ENCODE measurements around the gene KYNU. TPM values are rescaled to one million over a fixed set of nuclear protein-coding genes. Genes with fewer than 3 reads are reported as not detected.

KYNU gene
- total RNA-seq, 1 experiment from 2014 or later, result 0.37 TPM

- H3K4me2 ChIP-seq (ENCODE audit: insufficient read depth, insufficient read length, low read length), result no peak overlapping the region
- H3K27me3 ChIP-seq (ENCODE audit: insufficient read depth, low read length), result no peaks in the 10 kb centered on the region
- Mint-ChIP-seq H3K27me3 (ENCODE audit: low read depth) (no peaks in the 10 kb centered on the region), H3K4me3 (no peak overlapping the region), H3K9me3 (peaks cover 25 to 30% of the 10 kb centered on the region in 2 experiments), H3K4me1 (no peaks in the 10 kb centered on the region; a peak in 1 of 4 replicates), H3K36me3 (ENCODE audit: insufficient read depth in 1 of 3, low read depth in 3 of 3) (peaks cover 21 to 30% (median 26%) of the 10 kb centered on the region in 3 experiments), H3K27ac (no peak overlapping the region; a peak in 1 of 7 replicates)
- H2BK20ac ChIP-seq (ENCODE audit: low read depth, low read length, poor library complexity, severe bottlenecking), result no peak overlapping the region
- H2BK5ac ChIP-seq (ENCODE audit: insufficient read length, low read length), result no peak overlapping the region
- no peaks in the 10 kb centered on the region for H3K4me1 ChIP-seq (ENCODE audit: insufficient read depth, low read length)
- DNase-seq, result no peak
- no peak overlapping the region for H2BK12ac ChIP-seq (ENCODE audit: insufficient read length, low read depth, low read length)
- H3K23ac ChIP-seq (ENCODE audit: insufficient read length, low read depth, low read length), result no peak overlapping the region
- TF ChIP-seq CTCF (conservative IDR thresholded peaks at IDR 0.05), result no peak
- no peak overlapping the region for H3K27ac ChIP-seq (ENCODE audit: insufficient read length, low read depth, low read length)
- no peak overlapping the region for H3K56ac ChIP-seq (ENCODE audit: insufficient read length, low read depth, low read length)
- H3K9ac ChIP-seq (ENCODE audit: extremely low read depth, insufficient read length, low read length), result no peak overlapping the region
- H4K91ac ChIP-seq (ENCODE audit: insufficient read length, low read depth, low read length), result no peak overlapping the region
- H2AFZ ChIP-seq (ENCODE audit: low read length), result no peak overlapping the region
- no peak overlapping the region for H2BK15ac ChIP-seq (ENCODE audit: low read depth, low read length)
- no peak overlapping the region for H3K18ac ChIP-seq (ENCODE audit: insufficient read length, low read depth, low read length)
- no peak overlapping the region for H2AK5ac ChIP-seq (ENCODE audit: insufficient read length, low read length)
- H3K14ac ChIP-seq (ENCODE audit: insufficient read depth, low read length), result no peak overlapping the region
- no peak overlapping the region for H4K5ac ChIP-seq (ENCODE audit: insufficient read length, low read depth, low read length)
- no peaks in the 10 kb centered on the region for H3K23me2 ChIP-seq (ENCODE audit: insufficient read length, low read depth, low read length, poor library complexity, severe bottlenecking)
- no peak overlapping the region for H3K4ac ChIP-seq (ENCODE audit: low read depth, low read length)
- no peaks in the 10 kb centered on the region for H3K9me3 ChIP-seq (ENCODE audit: control insufficient read depth, low read depth, low read length)
- H4K8ac ChIP-seq (replicated peaks; ENCODE audit: insufficient read length, low read depth, low read length), result no peak overlapping the region
- no peaks in the 10 kb centered on the region for H4K20me1 ChIP-seq (ENCODE audit: control insufficient read depth, insufficient read depth, insufficient read length)
- no peaks in the 10 kb centered on the region for H3K79me2 ChIP-seq (ENCODE audit: insufficient read depth, low read length)
- no peak overlapping the region for H2BK120ac ChIP-seq (ENCODE audit: low read depth, low read length, poor library complexity, severe bottlenecking)
- H3K79me1 ChIP-seq (ENCODE audit: insufficient read depth, low read depth, low read length, poor library complexity, severe bottlenecking), result no peaks in the 10 kb centered on the region
- H3T11ph ChIP-seq (ENCODE audit: low read length), result no peak overlapping the region
Measured at GRCh38 chr2:142951190-142952007, 73.9 kb downstream of the KYNU start.

Data from H9 (cell line).